NCI-H82 (cell line): ENCODE data around the gene RBMS3.

Experiments used
- DNase-seq: peaks from one replicate; lab custom pipeline; 2025; lab: John Stamatoyannopoulos, UW

RBMS3 gene

GRCh38 chr3:29889215-29889614 lies 608.3 kb downstream of the RBMS3 start:
- DNase-seq = no peak

- DNase-seq = no peak
Measured at GRCh38 chr3:29890801-29891200, 609.9 kb downstream of the RBMS3 start.

- DNase-seq = no peak
Measured at GRCh38 chr3:29892976-29893554, 612.2 kb downstream of the RBMS3 start.

- no peak for DNase-seq
Measured at GRCh38 chr3:29896856-29897255, 616.0 kb downstream of the RBMS3 start.

GRCh38 chr3:29898171-29898965 lies 617.5 kb downstream of the RBMS3 start:
- DNase-seq = no peak

GRCh38 chr3:29899021-29899420 lies 618.1 kb downstream of the RBMS3 start:
- no peak for DNase-seq

- DNase-seq = no peak
Measured at GRCh38 chr3:29901097-29901496, 620.2 kb downstream of the RBMS3 start.

GRCh38 chr3:29903600-29903999 lies 622.7 kb downstream of the RBMS3 start:
- no peak for DNase-seq

- no peak for DNase-seq
Measured at GRCh38 chr3:29906906-29907305, 626.0 kb downstream of the RBMS3 start.

- DNase-seq = no peak
Measured at GRCh38 chr3:29912600-29913288, 631.9 kb downstream of the RBMS3 start.

- DNase-seq = no peak
Measured at GRCh38 chr3:29914861-29915524, 634.1 kb downstream of the RBMS3 start.

- no peak for DNase-seq
Measured at GRCh38 chr3:29919571-29919970, 638.7 kb downstream of the RBMS3 start.

GRCh38 chr3:29922992-29923746 lies 642.3 kb downstream of the RBMS3 start:
- peak; percentile 88 for DNase-seq

- no peak for DNase-seq
Measured at GRCh38 chr3:29924783-29925561, 644.1 kb downstream of the RBMS3 start.

- DNase-seq = no peak
Measured at GRCh38 chr3:29926378-29926777, 645.5 kb downstream of the RBMS3 start.

GRCh38 chr3:29932696-29933325 lies 651.9 kb downstream of the RBMS3 start:
- DNase-seq = peak; percentile 25

GRCh38 chr3:29933802-29934490 lies 653.1 kb downstream of the RBMS3 start:
- no peak for DNase-seq

GRCh38 chr3:29934751-29935150 lies 653.9 kb downstream of the RBMS3 start:
- no peak for DNase-seq

GRCh38 chr3:29936054-29936453 lies 655.2 kb downstream of the RBMS3 start:
- no peak for DNase-seq

GRCh38 chr3:29936766-29937165 lies 655.9 kb downstream of the RBMS3 start:
- no peak for DNase-seq
